ENCODE measurements around the gene TM9SF4.

DNA sequence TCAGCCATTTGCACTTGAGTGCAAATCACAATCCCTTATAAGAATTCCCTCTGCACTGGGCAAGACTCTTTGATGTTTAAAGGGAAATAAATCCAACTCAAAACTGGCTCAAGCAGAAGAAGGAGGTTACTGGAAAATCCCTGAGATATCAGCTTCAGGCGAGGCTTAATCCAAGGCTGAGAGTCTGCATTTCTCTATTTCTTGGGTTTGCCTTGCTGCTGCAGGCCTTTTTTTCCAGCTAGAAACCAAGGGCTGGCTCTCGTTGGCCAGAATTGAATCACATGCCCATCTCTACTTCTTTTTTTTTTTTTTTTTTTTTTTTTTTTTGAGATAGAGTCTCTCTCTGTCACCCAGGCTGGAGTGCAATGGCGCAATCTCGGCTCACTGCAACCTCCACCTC lies 45.8 kb upstream of the TM9SF4 start:
- TF ChIP-seq POLR2AphosphoS5 (IDR thresholded peaks at IDR 0.05; ENCODE audit: borderline replicate concordance, low read depth, low read length) = no peak
- TF ChIP-seq EZH2 (IDR thresholded peaks at IDR 0.05) = no peak
